GM12878 (cell line): ENCODE measurements around the gene USH2A.

Experiments used
- CHD2 ChIP-seq: IDR thresholded peaks from 2 replicates; pipeline ENCODE4 v1.6.1; 2011; ENCODE audit warnings: low read depth, low read length, improper control_type of control experiment, borderline replicate concordance
- EP300 ChIP-seq, 2 experiments: fragments of 150-350 bp in 1 of 2; IDR thresholded peaks; 2 replicates each; pipeline ENCODE4 v1.6.1; 2011 to 2012; ENCODE audit warnings: low read depth in 2 of 2, low read length in 2 of 2, borderline replicate concordance in 1 of 2, improper control_type of control experiment in 1 of 2, inconsistent platforms in 1 of 2; ENCODE audit not compliant: control insufficient read depth in 1 of 2
- HDGF ChIP-seq: fragments of 450-650 bp; IDR thresholded peaks from 2 replicates; pipeline ENCODE4 v1.6.1; 2016; ENCODE audit warnings: antibody characterized with exemption
- JUNB ChIP-seq: IDR thresholded peaks from 2 replicates; pipeline ENCODE4 v1.6.1; 2016; ENCODE audit warnings: antibody characterized with exemption, mild to moderate bottlenecking
- NFIC ChIP-seq: IDR thresholded peaks from 2 replicates; pipeline ENCODE4 v1.6.1; 2012; ENCODE audit warnings: low read depth, mild to moderate bottlenecking, inconsistent platforms, low read length, moderate library complexity
- NFXL1 ChIP-seq: fragments of 450-650 bp; IDR thresholded peaks from 2 replicates; pipeline ENCODE4 v1.6.1; 2017; ENCODE audit warnings: antibody characterized with exemption, mild to moderate bottlenecking, borderline replicate concordance
- POLR2AphosphoS5 ChIP-seq: IDR thresholded peaks from 2 replicates; pipeline ENCODE4 v1.6.1; 2011; ENCODE audit warnings: mild to moderate bottlenecking, low read length, inconsistent platforms
- ZNF384 ChIP-seq: IDR thresholded peaks from 2 replicates; pipeline ENCODE4 v1.6.1; 2012; ENCODE audit warnings: low read depth, mild to moderate bottlenecking, low read length, improper control_type of control experiment, borderline replicate concordance
- TF ChIP-seq, protein P1 (sequence below): IDR thresholded peaks from 2 replicates; pipeline ENCODE4 v1.6.1; 2011; ENCODE audit warnings: low read depth, mild to moderate bottlenecking, low read length, moderate library complexity, borderline replicate concordance; ENCODE audit errors: extremely low read depth
- TF ChIP-seq, protein P2 (sequence below): fragments of 450-650 bp; IDR thresholded peaks from 2 replicates; pipeline ENCODE4 v1.6.1; 2017; ENCODE audit warnings: mild to moderate bottlenecking, moderate library complexity
- TF ChIP-seq, protein P3 (sequence below), 3 experiments: IDR thresholded peaks in 2 of 3; conservative IDR thresholded peaks in 1 of 3; 2 replicates each; pipeline ENCODE4 v1.5.1; 2011; ENCODE audit warnings: low read depth in 3 of 3, low read length in 3 of 3, mild to moderate bottlenecking in 3 of 3, control low read depth in 2 of 3, moderate library complexity in 2 of 3, inconsistent platforms in 1 of 3, mixed read lengths in 1 of 3; ENCODE audit not compliant: control insufficient read depth in 2 of 3, insufficient read depth in 1 of 3; ENCODE audit errors: extremely low read depth in 1 of 3
- TF ChIP-seq, protein P4 (sequence below): fragments of 150-350 bp; IDR thresholded peaks from 2 replicates; pipeline ENCODE4 v1.6.1; 2016; ENCODE audit warnings: low read depth, low read length

DNA sequence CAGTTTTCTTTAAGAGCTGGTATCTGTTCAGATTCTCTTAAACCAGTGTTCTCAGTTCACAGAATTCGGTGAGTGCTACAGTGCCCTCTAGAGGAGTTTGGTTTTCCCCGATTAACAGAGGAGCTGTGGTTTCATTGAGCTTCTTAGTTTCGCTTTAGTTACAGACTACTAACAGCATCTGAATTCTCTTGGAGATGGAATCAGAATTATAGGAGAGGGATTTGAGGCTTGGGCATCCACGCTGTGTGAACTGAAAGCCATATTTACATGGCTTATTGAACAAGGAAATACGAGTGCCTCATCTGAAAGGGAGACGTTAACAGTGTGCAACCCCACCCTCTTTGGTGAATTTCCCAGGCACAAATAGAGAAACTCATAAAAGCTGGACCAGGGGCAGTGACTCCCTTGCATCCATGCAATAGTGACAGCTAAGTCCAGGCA is 202.0 kb downstream of the USH2A start:
- TF ChIP-seq, protein P1, sequence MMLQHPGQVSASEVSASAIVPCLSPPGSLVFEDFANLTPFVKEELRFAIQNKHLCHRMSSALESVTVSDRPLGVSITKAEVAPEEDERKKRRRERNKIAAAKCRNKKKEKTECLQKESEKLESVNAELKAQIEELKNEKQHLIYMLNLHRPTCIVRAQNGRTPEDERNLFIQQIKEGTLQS: no peak
- no peak for TF ChIP-seq NFIC
- TF ChIP-seq JUNB: no peak
- TF ChIP-seq NFXL1: no peak
- TF ChIP-seq, protein P2, sequence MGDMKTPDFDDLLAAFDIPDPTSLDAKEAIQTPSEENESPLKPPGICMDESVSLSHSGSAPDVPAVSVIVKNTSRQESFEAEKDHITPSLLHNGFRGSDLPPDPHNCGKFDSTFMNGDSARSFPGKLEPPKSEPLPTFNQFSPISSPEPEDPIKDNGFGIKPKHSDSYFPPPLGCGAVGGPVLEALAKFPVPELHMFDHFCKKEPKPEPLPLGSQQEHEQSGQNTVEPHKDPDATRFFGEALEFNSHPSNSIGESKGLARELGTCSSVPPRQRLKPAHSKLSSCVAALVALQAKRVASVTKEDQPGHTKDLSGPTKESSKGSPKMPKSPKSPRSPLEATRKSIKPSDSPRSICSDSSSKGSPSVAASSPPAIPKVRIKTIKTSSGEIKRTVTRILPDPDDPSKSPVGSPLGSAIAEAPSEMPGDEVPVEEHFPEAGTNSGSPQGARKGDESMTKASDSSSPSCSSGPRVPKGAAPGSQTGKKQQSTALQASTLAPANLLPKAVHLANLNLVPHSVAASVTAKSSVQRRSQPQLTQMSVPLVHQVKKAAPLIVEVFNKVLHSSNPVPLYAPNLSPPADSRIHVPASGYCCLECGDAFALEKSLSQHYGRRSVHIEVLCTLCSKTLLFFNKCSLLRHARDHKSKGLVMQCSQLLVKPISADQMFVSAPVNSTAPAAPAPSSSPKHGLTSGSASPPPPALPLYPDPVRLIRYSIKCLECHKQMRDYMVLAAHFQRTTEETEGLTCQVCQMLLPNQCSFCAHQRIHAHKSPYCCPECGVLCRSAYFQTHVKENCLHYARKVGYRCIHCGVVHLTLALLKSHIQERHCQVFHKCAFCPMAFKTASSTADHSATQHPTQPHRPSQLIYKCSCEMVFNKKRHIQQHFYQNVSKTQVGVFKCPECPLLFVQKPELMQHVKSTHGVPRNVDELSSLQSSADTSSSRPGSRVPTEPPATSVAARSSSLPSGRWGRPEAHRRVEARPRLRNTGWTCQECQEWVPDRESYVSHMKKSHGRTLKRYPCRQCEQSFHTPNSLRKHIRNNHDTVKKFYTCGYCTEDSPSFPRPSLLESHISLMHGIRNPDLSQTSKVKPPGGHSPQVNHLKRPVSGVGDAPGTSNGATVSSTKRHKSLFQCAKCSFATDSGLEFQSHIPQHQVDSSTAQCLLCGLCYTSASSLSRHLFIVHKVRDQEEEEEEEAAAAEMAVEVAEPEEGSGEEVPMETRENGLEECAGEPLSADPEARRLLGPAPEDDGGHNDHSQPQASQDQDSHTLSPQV: no peak
- TF ChIP-seq, protein P3, sequence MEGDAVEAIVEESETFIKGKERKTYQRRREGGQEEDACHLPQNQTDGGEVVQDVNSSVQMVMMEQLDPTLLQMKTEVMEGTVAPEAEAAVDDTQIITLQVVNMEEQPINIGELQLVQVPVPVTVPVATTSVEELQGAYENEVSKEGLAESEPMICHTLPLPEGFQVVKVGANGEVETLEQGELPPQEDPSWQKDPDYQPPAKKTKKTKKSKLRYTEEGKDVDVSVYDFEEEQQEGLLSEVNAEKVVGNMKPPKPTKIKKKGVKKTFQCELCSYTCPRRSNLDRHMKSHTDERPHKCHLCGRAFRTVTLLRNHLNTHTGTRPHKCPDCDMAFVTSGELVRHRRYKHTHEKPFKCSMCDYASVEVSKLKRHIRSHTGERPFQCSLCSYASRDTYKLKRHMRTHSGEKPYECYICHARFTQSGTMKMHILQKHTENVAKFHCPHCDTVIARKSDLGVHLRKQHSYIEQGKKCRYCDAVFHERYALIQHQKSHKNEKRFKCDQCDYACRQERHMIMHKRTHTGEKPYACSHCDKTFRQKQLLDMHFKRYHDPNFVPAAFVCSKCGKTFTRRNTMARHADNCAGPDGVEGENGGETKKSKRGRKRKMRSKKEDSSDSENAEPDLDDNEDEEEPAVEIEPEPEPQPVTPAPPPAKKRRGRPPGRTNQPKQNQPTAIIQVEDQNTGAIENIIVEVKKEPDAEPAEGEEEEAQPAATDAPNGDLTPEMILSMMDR (IDR thresholded peaks at IDR 0.05 in 2 of 3, conservative IDR thresholded peaks at IDR 0.05 in 1 of 3; ENCODE audit: control insufficient read depth in 2 of 3, extremely low read depth in 1 of 3, insufficient read depth in 1 of 3, low read depth in 3 of 3, low read length in 3 of 3): peak; percentile 68 to 78 (median 69)
- TF ChIP-seq POLR2AphosphoS5: no peak
- TF ChIP-seq CHD2: no peak
- TF ChIP-seq, protein P4, sequence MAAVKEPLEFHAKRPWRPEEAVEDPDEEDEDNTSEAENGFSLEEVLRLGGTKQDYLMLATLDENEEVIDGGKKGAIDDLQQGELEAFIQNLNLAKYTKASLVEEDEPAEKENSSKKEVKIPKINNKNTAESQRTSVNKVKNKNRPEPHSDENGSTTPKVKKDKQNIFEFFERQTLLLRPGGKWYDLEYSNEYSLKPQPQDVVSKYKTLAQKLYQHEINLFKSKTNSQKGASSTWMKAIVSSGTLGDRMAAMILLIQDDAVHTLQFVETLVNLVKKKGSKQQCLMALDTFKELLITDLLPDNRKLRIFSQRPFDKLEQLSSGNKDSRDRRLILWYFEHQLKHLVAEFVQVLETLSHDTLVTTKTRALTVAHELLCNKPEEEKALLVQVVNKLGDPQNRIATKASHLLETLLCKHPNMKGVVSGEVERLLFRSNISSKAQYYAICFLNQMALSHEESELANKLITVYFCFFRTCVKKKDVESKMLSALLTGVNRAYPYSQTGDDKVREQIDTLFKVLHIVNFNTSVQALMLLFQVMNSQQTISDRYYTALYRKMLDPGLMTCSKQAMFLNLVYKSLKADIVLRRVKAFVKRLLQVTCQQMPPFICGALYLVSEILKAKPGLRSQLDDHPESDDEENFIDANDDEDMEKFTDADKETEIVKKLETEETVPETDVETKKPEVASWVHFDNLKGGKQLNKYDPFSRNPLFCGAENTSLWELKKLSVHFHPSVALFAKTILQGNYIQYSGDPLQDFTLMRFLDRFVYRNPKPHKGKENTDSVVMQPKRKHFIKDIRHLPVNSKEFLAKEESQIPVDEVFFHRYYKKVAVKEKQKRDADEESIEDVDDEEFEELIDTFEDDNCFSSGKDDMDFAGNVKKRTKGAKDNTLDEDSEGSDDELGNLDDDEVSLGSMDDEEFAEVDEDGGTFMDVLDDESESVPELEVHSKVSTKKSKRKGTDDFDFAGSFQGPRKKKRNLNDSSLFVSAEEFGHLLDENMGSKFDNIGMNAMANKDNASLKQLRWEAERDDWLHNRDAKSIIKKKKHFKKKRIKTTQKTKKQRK: no peak
- no peak for TF ChIP-seq ZNF384
- TF ChIP-seq EP300 (IDR thresholded peaks at IDR 0.05; ENCODE audit: borderline replicate concordance in 1 of 2, control insufficient read depth in 1 of 2, low read depth in 2 of 2, low read length in 2 of 2): no peak
- TF ChIP-seq HDGF: no peak
